ENCODE results near the gene PRSS53. TPM values are rescaled to one million over a fixed set of nuclear protein-coding genes. Genes with fewer than 3 reads are reported as not detected.

The PRSS53 gene
- total RNA-seq, 2 donors from 2014 or later: 1.7 to 2.8 TPM

DNA sequence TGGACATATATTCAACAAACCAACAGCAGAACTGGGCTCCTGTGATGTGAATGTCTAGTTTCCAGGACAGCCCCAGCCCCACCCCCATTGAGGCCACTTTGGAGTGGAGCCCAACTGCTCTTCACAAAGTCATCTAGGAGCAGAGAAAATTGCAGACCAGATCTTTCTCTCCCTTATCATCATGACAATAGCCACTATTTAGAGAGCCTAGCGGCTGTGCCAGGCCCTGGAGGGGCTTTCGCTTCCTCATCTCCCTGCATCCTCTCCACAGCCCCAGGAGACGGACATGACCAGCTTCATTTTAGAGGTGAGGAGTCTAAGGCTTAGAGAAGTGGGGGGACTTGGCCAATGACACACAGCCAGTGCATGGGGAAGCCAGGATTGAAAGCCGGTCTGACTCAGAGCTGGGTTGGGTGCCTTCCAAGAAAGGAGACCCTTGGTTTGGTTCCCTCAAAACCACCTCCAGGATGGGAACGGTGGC lies 45.4 kb upstream of the PRSS53 start:
- Mint-ChIP-seq H3K4me3 (peak overlapping the region; percentile 90), H3K4me1 (peaks cover 32% of the 10 kb centered on the region)
- TF ChIP-seq, protein P1, sequence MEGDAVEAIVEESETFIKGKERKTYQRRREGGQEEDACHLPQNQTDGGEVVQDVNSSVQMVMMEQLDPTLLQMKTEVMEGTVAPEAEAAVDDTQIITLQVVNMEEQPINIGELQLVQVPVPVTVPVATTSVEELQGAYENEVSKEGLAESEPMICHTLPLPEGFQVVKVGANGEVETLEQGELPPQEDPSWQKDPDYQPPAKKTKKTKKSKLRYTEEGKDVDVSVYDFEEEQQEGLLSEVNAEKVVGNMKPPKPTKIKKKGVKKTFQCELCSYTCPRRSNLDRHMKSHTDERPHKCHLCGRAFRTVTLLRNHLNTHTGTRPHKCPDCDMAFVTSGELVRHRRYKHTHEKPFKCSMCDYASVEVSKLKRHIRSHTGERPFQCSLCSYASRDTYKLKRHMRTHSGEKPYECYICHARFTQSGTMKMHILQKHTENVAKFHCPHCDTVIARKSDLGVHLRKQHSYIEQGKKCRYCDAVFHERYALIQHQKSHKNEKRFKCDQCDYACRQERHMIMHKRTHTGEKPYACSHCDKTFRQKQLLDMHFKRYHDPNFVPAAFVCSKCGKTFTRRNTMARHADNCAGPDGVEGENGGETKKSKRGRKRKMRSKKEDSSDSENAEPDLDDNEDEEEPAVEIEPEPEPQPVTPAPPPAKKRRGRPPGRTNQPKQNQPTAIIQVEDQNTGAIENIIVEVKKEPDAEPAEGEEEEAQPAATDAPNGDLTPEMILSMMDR (conservative IDR thresholded peaks at IDR 0.05): no peak

DNA sequence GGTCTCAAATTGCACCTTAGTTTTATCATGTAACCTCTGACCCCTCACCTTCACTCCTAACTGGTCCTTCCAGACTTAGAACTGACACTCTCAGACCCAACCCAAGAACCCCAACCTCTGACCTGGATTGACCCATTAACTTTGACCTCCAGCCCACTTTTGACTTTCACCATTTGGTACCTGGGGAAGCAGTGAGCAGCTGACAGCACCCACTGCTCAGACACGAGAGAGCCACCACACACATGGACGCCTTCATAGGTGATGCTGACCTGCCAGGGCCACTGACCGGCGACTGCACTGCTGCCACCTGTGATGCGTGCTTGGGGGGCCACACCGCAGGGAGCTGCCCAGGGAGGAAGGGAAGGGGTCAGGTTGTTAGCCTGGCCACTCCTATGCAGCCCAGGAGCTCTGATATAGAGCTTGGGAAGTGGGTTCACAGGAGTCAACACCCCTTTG lies 44.3 kb upstream of the PRSS53 start:
- H3K4me1 Mint-ChIP-seq: peaks cover 28% of the 10 kb centered on the region
- no peaks in the 10 kb centered on the region for H3K27me3 Mint-ChIP-seq (ENCODE audit: insufficient read depth)
- H3K27ac Mint-ChIP-seq: peak overlapping the region; percentile 78
- Histone ChIP-seq H3K36me3 (ENCODE audit: control insufficient read depth, insufficient read depth, low read length) (peaks cover 14% of the 10 kb centered on the region), H3K9ac (ENCODE audit: extremely low read depth, low read length, poor library complexity, severe bottlenecking) (no peak overlapping the region), H3K4me1 (ENCODE audit: control insufficient read depth, insufficient read depth, low read length) (peaks cover 10% of the 10 kb centered on the region), H3K27ac (ENCODE audit: low read depth, low read length) (no peak overlapping the region), H3K9me3 (ENCODE audit: control insufficient read depth, low read length) (no peaks in the 10 kb centered on the region), H3K4me3 (ENCODE audit: low read length) (no peak overlapping the region), H3K27me3 (ENCODE audit: control insufficient read depth, insufficient read depth, low read length, poor library complexity, severe bottlenecking) (no peaks in the 10 kb centered on the region)
- H3K4me3 Mint-ChIP-seq: peak overlapping the region; percentile 90
- no peak for DNase-seq
- TF ChIP-seq, protein P1 (conservative IDR thresholded peaks at IDR 0.05): no peak
- peaks cover 21% of the 10 kb centered on the region for H3K36me3 Mint-ChIP-seq (ENCODE audit: low read depth)
- H3K9me3 Mint-ChIP-seq: no peaks in the 10 kb centered on the region
- WGBS, 2 experiments (ENCODE audit: insufficient coverage in 1 of 2, insufficient read length in 1 of 2): 95 to 100% methylated on average over 1 to 6 of the region's 6 CpGs

More for the DNA sequence above, 45.4 kb upstream of the PRSS53 start:
- H3K36me3 ChIP-seq (ENCODE audit: control insufficient read depth, insufficient read depth, low read length): peaks cover 14% of the 10 kb centered on the region
- no peak for DNase-seq
- Mint-ChIP-seq H3K27ac (peak overlapping the region; percentile 96), H3K9me3 (no peaks in the 10 kb centered on the region), H3K36me3 (ENCODE audit: low read depth) (peaks cover 20% of the 10 kb centered on the region), H3K27me3 (ENCODE audit: insufficient read depth) (no peaks in the 10 kb centered on the region)
- peaks cover 10% of the 10 kb centered on the region for H3K4me1 ChIP-seq (ENCODE audit: control insufficient read depth, insufficient read depth, low read length)
- H3K9me3 ChIP-seq (ENCODE audit: control insufficient read depth, low read length): no peaks in the 10 kb centered on the region
- no peaks in the 10 kb centered on the region for H3K27me3 ChIP-seq (ENCODE audit: control insufficient read depth, insufficient read depth, low read length, poor library complexity, severe bottlenecking)
- no peak overlapping the region for H3K27ac ChIP-seq (ENCODE audit: low read depth, low read length)
- H3K4me3 ChIP-seq (ENCODE audit: low read length): peak overlapping the region; percentile 94
- 39 to 46% methylated on average over 3 to 5 of the region's 5 CpGs for WGBS, 2 experiments (ENCODE audit: insufficient coverage in 1 of 2, insufficient read length in 1 of 2)
- peak overlapping the region; percentile 84 for H3K9ac ChIP-seq (ENCODE audit: extremely low read depth, low read length, poor library complexity, severe bottlenecking)

DNA sequence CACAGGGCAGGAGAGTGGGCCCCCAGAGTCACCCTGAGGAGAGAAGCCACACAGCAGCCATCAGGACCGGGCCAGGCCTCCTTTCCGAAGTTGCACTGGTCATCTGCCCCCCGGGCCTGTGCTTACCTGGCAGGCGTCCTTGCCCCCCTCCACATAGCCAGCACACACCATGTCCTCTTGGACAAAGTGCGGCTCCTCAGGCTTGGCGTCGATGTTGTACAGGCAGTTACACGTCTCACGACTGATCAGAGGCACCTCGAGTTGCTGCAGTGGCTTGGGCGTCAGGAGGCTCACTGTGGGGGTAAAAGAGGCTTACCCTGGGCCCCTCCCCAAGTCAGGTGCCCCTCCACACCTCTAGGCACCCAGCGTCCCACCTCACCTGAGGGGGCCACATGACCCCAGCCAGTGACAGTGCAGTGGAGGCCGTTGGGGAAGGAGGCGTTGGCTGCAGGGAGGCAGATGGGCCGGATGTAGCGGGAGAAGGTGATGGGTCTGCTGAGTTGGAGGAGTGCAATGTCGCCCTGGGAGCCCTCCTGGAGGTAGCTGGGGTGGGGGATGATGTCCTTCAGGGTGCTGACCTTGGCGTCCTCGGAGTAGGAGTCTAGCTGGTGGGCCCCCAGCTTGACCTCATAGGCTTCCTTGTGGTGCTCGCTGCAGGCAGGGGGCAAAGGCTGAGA lies 43.7 kb upstream of the PRSS53 start:
- H3K9ac ChIP-seq (ENCODE audit: extremely low read depth, low read length, poor library complexity, severe bottlenecking): no peak overlapping the region
- Mint-ChIP-seq H3K27me3 (ENCODE audit: insufficient read depth) (no peaks in the 10 kb centered on the region), H3K4me1 (peaks cover 28% of the 10 kb centered on the region), H3K4me3 (no peak overlapping the region), H3K27ac (no peak overlapping the region), H3K36me3 (ENCODE audit: low read depth) (peaks cover 26% of the 10 kb centered on the region), H3K9me3 (no peaks in the 10 kb centered on the region)
- no peaks in the 10 kb centered on the region for H3K27me3 ChIP-seq (ENCODE audit: control insufficient read depth, insufficient read depth, low read length, poor library complexity, severe bottlenecking)
- no peak for DNase-seq
- H3K4me3 ChIP-seq (ENCODE audit: low read length): no peak overlapping the region
- H3K27ac ChIP-seq (ENCODE audit: low read depth, low read length): no peak overlapping the region
- H3K4me1 ChIP-seq (ENCODE audit: control insufficient read depth, insufficient read depth, low read length): peaks cover 10% of the 10 kb centered on the region
- TF ChIP-seq, protein P1 (conservative IDR thresholded peaks at IDR 0.05): no peak
- 95% methylated on average over 14 to 20 of the region's 20 CpGs for WGBS, 2 experiments (ENCODE audit: insufficient coverage in 1 of 2, insufficient read length in 1 of 2)
- H3K36me3 ChIP-seq (ENCODE audit: control insufficient read depth, insufficient read depth, low read length): peaks cover 18% of the 10 kb centered on the region
- H3K9me3 ChIP-seq (ENCODE audit: control insufficient read depth, low read length): no peaks in the 10 kb centered on the region

All from endodermal cell (in vitro differentiated cells).